NCI-H1105 (cell line): ENCODE results near the gene ZDHHC19.
"Not testable (repeated sequence)": the region's sequence is repeated elsewhere in the genome, so short reads cannot be mapped to it uniquely, and the experiment has no call there.

ENCODE experiments used
- DNase-seq: peaks from one replicate; lab custom pipeline; 2025; lab: John Stamatoyannopoulos, UW

The ZDHHC19 gene, protein sequence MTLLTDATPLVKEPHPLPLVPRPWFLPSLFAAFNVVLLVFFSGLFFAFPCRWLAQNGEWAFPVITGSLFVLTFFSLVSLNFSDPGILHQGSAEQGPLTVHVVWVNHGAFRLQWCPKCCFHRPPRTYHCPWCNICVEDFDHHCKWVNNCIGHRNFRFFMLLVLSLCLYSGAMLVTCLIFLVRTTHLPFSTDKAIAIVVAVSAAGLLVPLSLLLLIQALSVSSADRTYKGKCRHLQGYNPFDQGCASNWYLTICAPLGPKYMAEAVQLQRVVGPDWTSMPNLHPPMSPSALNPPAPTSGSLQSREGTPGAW

DNA sequence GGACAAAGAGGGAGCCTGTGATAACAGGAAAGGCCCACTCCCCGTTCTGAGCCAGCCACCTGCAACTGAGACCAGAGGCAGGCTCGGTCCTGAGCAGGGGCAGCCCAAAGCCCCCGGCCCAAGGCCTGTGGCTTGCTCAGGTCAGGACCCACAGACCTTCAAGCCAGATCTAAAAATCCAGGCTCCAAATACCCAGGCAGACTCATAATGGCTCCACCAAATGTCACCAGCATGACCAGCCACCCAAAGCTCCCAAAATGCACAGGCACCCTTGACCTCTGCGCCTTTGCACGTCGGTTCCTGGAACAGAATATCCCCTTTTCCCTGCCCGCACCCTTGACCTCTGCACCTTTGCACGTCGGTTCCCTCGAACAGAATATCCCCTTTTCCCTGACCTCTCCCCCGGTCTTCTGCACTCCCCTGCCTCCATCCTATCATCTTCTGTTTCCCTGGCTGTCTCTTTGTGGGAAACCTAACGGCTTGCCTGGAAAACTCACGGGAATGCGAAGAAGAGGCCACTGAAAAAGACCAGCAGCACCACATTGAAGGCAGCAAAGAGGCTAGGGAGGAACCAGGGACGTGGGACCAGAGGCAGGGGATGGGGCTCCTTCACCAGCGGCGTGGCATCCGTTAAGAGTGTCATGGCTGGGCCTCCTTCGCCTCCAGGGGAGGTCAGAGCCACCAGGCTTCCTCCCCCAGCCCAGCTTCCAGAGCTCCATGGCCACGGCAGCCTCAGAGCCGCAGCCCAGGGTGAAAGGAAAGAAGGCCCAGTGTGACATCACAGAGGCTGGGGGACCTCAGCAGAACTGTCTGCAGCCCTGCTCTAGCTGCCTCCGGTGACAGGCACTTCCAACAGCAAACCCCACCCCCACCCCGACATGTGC, at the start of gene ZDHHC19:
TSS of gene ZDHHC19 (minus strand) at position 728 of the 884 bp plus-strand sequence. CDS start at position 643, 85 bp downstream.
- no peak for DNase-seq

DNA sequence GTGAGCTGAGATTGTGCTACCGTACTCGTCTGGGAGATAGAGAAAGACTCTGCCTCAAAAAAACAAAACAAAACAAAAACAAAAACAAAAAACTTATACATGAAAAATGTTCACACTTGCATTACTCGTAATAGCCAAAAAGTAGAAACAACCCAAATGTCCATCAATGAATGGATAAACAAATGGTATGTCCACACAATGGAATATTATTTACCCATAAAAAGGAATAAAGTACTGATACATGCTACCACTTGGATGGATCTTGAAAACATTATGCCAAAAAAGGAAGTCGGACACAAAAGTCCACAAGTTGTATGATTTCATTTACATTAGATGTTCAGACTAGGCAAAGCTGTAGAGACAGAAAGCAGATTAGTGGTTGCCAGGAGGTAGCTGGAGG, 49.6 kb upstream of the ZDHHC19 start:
- no peak for DNase-seq

DNA sequence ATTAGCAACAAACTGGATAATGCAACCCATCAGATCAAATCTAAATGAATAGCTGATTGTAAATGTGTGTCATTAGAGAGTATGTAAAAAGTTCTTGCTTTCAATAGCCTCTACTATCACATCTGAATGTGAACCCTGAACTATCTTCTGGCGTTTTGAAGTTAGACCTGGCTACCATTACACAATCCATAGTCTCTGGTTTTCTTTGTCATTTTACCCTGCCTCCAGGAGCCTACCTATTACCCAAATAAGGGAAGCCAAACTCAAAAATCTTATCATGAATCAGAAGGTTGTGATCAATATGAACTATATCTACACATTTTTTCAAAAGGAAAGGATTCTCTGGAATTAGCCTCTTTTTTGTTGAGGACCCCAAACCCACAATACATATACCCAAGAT, 44.6 kb upstream of the ZDHHC19 start:
- DNase-seq, result no peak

DNA sequence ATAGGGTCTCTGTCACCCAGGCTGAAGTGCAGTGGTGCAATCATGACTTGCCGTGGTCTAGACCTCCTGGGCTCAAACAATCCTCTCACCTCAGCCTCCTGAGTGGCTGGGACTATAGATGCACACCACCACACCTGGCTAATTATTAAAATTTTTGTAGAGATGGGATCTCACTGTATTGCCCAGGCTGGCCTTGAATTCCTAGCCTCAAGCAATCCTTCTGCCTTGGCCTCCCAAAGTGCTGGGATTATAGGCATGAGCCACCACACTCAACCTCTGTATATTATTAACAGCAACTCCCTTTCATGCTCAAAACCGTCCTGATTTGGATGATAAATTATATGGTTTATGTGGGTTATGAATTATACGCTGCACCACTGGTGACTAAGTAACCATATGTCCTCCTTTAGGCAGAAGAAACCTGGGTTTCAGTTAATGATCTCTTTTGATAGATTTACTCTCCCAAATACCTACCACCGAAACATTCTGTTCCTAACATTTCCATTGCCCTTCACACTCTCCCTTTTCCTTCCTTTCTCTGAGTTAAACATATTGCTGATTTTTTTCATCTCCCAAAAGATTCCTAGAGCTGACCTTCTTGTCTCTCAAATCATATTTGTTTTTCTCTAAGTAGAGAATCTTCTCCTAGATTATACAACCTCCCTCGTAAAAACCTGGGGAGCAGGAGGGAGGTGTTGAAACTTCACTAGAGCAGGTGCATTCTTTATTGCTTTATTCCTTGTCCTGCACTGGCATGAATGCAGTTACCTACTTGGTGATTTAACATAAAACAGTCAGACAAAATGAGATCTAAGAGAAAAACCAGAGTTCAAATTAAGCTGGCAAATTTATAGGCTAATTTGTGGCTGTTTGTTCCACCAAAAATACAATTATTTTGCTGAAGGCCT, 43.4 kb upstream of the ZDHHC19 start:
- DNase-seq, result no peak

DNA sequence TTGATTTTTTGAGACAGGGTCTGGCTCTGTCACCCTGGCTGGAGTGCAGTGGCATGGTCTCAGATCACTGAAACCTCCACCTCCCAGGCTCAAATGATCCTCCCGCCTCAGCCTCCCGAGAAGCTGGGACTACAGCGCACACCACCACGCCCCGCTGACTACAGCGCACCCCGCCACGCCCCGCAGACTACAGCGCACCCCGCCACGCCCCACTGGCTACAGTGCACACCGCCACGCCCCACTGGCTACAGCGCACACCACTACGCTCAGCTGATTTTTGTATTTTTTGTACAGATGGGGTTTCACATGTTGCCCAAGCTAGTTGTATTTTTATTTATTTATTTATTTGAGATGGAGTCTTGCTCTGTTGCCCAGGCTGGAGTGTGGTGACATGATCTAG, 40.7 kb upstream of the ZDHHC19 start:
- no peak for DNase-seq

DNA sequence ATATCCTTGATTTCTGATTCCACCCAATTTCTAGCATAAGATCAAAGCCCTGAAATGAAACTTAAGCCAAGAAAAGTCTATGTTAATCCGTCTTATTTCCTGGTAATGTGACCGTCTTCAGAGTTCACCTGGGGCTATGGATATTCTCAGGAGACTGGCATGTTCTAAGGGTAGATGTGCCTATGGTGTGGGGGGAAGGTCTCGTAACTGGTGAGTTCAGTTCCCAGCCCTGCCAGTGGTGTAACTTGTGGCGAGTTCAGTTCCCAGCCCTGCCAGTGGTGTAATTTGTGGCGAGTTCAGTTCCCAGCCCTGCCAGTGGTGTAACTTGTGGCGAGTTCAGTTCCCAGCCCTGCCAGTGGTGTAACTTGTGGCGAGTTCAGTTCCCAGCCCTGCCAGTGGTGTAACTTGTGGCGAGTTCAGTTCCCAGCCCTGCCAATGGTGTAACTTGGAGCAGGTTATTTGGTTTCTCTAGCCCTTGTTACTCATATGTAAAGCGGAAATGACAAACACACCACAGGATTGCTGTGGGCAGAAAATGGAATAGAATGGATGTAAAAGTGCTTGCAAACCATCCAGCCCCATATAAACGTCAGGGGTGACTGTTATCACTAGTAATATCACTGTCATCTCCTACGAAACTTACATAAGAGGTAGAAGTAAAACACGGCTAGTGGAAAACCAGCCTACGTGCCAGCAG, 35.6 kb upstream of the ZDHHC19 start:
- DNase-seq, result no peak

DNA sequence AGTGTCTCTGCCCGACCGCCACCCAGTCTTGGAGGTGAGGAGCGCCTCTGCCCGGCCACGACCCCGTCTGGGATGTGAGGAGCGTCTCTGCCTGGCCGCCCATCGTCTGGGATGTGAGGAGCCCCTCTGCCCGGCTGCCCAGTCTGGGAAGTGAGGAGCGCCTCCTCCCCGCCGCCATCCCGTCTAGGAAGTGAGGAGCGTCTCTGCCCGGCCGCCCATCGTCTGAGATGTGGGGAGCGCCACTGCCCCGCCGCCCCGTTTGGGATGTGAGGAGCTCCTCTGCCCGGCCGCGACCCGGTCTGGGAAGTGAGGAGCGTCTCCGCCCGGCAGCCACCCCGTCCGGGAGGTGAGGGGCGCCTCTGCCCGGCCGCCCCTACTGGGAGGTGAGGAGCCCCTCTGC, 33.0 kb upstream of the ZDHHC19 start:
- DNase-seq, result not testable (repeated sequence)

DNA sequence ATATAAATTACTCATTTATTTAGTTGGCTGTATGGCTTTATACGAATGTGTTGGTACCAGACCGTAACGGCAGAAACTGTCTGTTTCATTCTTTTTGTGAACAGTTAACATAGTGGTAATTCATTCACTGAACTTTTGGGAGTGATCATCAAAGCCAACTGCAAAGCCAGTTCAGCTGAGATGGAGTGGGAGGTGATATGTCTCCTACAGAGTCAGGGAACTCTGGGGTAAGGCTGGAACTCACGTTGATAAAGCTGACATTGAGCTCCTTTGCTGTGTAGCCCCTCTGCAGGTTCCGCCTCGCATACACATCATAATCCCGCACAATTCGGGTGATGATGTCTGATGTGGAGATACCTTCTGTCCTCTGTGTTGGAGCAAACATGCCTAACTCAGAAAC, 30.5 kb upstream of the ZDHHC19 start:
- no peak for DNase-seq

DNA sequence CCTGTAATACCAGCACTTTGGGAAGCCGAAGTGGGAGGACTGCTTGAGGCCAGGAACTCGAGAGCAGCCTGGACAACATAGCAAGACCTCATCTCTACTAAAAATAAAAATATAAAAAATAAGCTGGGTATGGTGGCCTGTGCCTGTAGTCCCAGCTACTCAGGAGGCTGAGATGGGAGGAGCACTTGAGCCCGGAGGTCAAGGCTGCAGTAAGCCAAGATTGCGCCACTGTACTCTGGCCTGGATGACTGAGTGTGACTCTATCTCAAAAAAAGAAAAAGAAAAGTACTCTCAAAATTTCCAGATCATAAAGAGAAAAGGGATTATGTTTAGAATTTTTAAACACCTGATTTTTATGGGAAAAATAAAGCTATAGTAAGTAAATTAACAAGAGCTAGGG, 29.2 kb upstream of the ZDHHC19 start:
- no peak for DNase-seq

DNA sequence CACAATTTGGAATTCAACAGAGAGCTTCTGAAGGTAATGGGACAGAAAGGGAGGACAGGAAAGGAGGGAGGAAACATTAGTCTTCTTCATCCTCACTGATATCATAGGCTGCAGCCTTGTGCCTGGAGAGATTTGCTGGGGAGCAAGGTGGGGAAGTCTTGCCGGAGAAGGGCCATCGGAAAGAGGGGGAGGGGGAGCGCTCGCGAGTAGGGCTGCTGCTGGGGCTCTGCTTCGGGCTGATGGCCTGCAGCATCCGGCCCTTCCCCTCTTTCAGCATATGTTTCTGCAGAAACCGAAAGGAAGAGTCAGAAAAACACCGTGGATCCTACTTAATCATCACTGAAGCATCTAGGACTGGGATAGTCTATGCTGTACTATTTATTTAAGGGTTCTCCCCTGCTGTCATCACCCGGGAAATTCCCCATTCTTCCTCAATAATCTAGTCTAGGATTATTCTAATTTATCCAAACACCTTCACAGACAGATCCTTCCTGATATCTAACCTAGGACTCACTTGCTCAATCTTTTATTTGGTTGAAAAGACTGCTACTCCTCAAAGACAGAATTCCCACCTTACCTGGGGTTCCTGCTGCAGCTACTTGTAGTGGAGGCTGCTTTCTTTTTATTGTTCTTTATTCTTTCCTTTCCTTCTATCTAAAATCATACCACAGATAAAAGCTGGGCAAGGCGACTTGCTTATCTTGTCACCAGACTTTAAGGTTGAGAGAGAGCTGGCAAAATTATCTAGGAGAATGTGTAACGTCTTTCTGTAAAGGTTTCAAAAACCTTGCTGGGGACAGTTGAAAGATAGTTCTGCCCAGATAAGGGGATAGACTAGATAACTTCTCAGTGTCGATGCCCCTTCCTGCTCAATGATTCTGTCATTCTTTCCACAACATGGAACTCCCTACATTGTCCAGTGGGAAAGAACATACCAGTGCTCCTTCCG, 27.7 kb upstream of the ZDHHC19 start:
- no peak for DNase-seq

DNA sequence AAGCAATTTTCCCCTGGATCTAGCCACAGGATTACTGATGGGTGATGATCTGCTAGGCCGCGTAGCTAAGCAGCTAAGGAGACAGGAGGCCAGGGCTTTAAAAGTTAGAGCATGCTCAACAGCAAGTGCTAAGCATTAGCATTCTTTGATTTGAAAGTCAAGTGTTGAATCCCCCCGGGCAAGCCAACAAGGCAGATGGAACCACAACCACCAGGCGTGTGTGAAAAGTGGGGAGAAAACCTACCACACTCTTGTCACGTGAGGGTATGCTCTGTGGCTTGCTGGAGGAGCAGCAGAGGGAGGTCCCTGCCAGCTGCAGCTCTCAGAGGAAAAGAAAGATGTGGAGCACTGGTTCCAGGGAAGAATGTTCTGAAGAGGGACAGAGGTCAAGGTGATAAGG, 26.0 kb upstream of the ZDHHC19 start:
- no peak for DNase-seq

DNA sequence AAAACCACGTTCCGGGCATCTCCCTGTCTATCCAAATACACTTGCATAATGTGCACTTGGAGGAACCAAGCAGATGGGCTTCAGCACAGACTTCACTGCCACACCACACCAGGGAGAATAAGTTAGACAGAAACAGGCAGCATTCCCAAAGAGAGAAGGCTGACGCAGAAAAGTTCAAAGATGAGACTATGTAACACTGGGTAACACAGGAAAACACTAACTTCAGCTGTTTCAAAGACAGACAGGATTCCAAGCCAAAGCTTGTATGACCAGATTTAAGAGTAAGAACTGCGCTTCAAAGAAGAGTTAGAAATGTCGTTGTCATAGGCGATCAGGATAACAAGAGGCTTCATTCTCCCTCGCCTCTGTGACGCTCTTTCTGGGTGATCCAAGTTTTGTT, 25.0 kb upstream of the ZDHHC19 start:
- no peak for DNase-seq

DNA sequence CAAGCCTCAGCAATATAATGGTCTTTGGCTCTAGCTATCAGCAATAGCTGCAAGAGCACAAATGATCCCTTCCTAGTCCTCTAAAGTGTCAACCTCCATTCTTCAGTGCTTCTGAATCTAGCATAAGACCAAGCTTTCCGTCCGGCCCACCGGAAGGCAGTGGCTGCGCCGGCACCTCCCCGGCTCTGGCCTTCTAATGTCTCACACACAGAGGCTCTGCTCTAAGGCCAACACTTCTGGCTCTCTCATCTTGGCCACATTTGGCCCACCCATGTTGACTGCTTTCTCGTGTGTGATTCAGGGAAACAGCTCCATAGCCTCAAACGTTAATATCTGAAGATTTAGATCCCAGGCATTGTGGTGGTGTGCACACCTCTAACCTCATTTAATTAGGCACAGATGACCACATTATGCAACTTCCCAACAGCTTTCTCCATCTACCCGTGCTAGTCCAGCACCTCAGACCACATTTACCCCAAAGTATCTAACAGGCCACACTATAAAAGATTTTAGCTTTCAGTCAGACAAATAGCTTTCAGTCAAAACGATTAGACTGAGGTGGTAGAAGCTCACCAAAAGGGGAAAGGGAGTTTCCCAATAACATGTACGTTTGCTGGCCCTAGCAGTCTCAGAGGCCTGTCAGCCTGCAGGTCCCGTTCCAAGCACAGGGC, 24.4 kb upstream of the ZDHHC19 start:
- DNase-seq, result no peak

DNA sequence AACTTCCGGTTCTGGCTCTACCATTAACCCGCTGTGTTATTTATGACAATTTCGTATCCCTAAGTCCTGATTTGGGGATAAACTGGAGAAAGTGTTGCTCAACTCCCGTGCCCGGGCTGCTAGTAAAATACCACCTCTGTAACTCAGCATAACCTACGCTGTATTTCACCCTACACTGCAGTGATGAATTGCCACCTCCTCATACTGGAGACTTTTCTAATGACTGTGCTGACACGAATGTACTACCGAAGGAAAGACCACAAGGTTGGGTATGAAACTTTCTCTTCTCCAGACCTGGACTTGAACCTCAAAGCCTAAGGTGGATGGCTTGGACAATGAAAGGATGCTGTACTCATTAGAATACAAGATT, 21.7 kb upstream of the ZDHHC19 start:
- DNase-seq, result no peak

DNA sequence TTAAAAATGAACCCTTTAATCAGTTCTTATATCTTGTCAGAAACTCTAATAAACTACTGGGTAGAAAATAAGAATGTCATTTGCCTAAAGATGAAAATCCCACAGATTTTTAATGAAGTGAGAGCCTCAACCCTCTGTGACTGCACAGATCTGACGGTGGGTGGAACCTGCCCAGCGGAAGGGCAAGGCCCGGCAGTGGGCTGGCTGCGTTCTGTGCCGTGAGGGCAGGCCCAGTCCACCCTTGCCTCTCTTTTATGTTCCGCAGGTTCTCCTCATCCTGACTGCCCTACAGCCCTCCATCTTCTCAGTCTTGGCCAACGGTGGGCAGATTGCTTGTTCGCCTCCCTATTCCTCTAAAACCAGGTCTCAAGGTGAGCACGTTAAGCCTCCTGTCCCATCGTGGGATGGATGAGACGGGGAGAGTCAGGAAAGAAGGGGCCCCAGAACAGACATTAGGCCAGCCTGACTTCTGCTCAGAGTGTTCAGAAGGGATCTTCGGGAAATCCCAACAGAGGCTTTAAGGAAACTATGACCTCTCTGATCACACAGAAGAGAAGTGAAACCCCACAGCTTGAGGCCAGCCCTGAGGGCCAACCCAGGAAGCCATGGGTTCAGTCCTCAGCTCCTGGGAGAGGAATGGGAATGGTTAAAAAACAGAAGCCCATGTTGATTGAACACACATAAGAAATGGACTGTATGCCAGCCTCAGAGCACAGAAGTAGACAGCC, 21.1 kb upstream of the ZDHHC19 start:
- DNase-seq, result no peak

DNA sequence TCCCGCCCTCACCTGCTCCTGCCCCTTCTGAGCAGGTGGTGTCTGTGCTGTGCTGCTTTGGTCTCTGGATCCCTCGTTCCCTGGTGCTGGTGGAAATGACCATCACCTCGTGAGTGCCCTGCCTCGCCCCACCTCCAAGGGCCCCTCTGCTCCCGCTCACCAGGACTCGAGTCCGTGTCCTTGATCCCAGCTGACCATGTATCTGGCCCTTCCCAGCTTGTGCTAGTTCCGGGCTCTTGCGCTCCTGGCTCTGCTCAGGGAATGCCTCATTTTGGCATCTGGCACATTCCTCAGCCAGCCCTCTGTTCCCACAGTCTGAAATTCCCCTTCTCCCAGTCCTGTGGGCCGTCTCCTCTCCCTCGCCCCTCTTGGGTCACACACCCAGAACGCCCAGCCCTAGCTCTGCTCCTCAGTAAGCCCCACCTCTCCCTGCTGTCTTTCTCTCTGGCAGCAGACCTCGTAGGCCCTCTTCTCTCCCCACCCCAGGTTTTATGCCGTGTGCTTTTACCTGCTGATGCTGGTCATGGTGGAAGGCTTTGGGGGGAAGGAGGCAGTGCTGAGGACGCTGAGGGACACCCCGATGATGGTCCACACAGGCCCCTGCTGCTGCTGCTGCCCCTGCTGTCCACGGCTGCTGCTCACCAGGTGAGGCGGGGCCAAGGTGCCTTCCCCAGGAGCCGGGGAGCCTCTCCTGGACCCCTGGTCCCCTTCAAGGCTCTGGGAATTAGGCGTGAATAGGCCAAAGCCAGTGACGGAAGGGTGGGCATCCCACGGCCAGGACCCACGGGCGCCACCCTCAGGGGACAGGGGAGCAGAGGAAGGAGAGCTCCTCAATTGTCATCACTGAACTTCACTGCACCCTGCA, 16.7 kb upstream of the ZDHHC19 start:
- no peak for DNase-seq

DNA sequence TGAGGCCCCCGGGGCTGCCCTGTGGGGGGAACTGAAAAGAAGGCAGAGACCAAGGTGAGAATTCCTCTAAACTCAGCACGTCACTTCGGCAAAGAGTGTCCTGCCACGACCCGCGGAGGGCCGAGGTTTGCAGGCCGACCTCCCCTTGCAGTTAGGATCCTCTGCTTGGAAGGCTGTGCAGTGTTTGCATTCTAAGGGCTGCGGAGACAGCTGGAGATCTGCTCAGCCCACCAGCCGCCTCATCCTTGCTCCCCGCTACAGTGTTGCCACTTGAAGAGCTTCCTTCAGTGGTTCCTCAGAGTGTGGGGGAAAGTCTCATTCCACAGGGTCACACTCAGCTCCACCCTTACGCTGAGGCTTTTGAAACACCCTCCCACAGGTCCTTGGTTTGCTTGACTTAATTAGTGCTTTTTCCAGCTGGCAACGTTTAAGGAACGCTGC, 15.9 kb upstream of the ZDHHC19 start:
- DNase-seq, result no peak

DNA sequence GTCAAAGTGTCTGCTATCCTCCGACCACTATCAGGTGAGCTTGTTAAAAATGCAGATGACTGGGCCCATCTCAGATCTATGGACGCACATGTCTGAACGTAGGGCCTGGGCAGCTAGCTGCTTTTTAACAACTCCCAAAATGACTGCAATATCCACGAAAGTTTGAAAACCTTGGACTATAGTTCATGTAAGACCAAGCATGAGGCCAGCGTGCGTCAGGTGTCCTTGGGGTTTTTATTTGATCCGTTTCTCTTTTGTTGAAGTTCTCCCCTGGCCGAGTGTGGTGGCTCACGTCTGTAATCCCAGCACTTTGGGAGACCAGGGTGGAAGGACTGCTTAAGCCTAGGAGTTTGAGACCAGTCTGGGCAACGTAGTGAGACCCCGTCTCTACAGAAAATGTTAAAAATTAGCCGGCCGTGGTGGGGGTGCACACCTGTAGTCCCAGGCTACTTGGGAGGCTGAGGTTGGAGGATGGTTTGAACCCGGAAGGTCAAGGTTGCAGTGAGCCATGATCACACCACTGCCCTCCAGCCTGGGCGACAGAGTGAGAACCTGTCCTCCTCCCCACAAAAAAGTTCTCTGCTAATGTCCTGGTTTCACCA, 14.7 kb upstream of the ZDHHC19 start:
- no peak for DNase-seq
